Measurements from ENCODE around the gene SLC26A9.

The SLC26A9 gene

DNA sequence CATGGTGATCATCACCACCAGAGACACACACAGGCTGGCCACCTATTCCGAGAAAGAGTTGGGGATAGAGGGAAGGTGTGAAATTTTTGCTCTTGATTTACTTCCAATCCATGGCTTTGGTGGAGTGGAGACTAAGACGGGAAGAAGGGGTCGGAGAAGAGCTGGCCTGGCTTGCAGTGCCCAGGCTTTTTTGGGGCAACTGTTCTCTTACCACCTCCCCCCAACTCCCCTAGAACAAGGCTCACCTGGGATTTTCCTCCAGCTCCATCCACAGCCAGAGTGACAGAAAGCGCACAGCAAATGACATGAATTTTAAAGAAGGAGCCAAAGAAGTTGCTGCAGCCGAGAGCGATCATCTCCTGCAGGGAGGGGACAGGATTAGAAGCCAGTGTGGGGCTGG is 16.0 kb downstream of the SLC26A9 start:
- no peak overlapping the region for H3K27ac ChIP-seq (ENCODE audit: low read depth in 2 of 2, low read length in 2 of 2)
- no peaks in the 10 kb centered on the region for H3K9me3 ChIP-seq (ENCODE audit: control insufficient read depth in 2 of 2, low read length in 2 of 2)
- H3K27me3 ChIP-seq (ENCODE audit: control insufficient read depth in 2 of 2, insufficient read depth in 2 of 2, low read length in 2 of 2), result peaks cover 0 to 1% of the 10 kb centered on the region in 2 donors
- H3K36me3 ChIP-seq (ENCODE audit: control insufficient read depth in 2 of 2, insufficient read depth in 2 of 2, low read length in 2 of 2), result no peaks in the 10 kb centered on the region
- no peaks in the 10 kb centered on the region for H3K4me1 ChIP-seq (ENCODE audit: control insufficient read depth in 2 of 2, insufficient read depth in 2 of 2, low read length in 2 of 2)
- H3K9ac ChIP-seq (ENCODE audit: low read depth in 1 of 2, low read length in 2 of 2), result no peak overlapping the region
- no peak overlapping the region for H3K4me3 ChIP-seq (ENCODE audit: low read length in 2 of 2)

DNA sequence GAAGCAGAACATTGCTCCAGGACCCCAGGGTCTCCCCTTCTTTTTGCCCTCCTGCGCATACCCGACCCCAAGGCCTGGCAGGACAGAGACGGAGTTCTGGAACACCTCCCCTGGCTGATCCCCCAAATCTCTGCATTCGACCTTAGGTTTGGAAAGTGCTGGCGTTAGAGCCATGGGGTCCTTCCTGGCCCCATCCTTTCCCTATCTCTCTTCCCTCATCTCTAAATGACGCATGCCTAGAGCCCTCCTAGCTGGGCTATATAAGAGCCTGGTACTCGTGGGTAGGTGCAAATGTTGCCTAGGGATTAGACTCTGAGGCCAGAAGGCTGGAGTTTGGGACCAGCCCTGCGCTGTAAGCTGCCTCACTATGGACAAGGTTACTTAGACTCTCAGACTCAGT is 16.6 kb downstream of the SLC26A9 start:
- Histone ChIP-seq H3K27me3 (ENCODE audit: control insufficient read depth in 2 of 2, insufficient read depth in 2 of 2, low read length in 2 of 2) (no peaks in the 10 kb centered on the region), H3K9ac (ENCODE audit: low read depth in 1 of 2, low read length in 2 of 2) (no peak overlapping the region), H3K4me1 (ENCODE audit: control insufficient read depth in 2 of 2, insufficient read depth in 2 of 2, low read length in 2 of 2) (no peaks in the 10 kb centered on the region), H3K27ac (ENCODE audit: low read depth in 2 of 2, low read length in 2 of 2) (no peak overlapping the region), H3K9me3 (ENCODE audit: control insufficient read depth in 2 of 2, low read length in 2 of 2) (no peaks in the 10 kb centered on the region), H3K36me3 (ENCODE audit: control insufficient read depth in 2 of 2, insufficient read depth in 2 of 2, low read length in 2 of 2) (no peaks in the 10 kb centered on the region), H3K4me3 (ENCODE audit: low read length in 2 of 2) (no peak overlapping the region)

DNA sequence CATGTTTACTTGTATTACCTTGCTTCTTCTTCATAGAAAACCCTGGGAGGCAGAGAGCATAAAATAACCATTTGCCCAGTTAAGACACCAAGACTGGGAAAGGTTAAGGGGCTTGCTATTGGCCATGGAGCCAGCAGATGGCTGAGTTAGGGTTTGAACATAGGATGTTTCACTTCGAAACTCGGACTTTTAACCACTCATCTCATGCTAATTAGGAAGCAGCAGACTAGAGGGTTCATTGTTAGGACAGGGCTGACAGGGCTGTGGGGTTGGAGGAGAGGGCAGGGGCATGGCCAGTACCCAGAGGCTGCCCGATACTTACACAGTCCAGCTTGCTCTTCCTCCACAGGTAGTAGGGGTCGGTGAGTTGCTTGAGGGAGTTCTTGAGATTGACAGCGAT is 17.0 kb downstream of the SLC26A9 start:
- no peak overlapping the region for H3K27ac ChIP-seq (ENCODE audit: low read depth in 2 of 2, low read length in 2 of 2)
- H3K4me1 ChIP-seq (ENCODE audit: control insufficient read depth in 2 of 2, insufficient read depth in 2 of 2, low read length in 2 of 2), result no peaks in the 10 kb centered on the region
- H3K4me3 ChIP-seq (ENCODE audit: low read length in 2 of 2), result no peak overlapping the region

DNA sequence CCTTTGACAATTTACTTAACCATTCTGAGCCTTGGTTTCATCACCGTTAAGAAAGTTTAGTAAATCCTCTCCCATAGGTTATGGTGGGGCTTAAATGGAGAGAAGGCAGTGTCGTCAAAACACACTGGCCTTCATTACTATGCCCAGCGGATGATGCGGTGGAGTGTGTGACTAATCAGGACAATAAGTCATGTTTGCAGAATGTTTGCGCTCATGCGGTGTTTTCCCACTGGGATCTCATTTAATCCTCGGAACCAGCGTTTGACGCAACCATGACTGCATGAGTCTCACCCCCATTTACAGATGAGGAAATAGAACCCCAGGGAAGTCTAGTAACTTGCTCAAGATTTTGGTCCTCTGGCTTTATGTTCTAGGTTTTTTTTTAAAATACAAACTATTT is 17.5 kb downstream of the SLC26A9 start:
- Histone ChIP-seq H3K4me1 (ENCODE audit: control insufficient read depth in 2 of 2, insufficient read depth in 2 of 2, low read length in 2 of 2) (no peaks in the 10 kb centered on the region), H3K27ac (ENCODE audit: low read depth in 2 of 2, low read length in 2 of 2) (no peak overlapping the region), H3K27me3 (ENCODE audit: control insufficient read depth in 2 of 2, insufficient read depth in 2 of 2, low read length in 2 of 2) (no peaks in the 10 kb centered on the region), H3K9me3 (ENCODE audit: control insufficient read depth in 2 of 2, low read length in 2 of 2) (no peaks in the 10 kb centered on the region), H3K9ac (ENCODE audit: low read depth in 1 of 2, low read length in 2 of 2) (no peak overlapping the region), H3K36me3 (ENCODE audit: control insufficient read depth in 2 of 2, insufficient read depth in 2 of 2, low read length in 2 of 2) (no peaks in the 10 kb centered on the region), H3K4me3 (ENCODE audit: low read length in 2 of 2) (no peak overlapping the region)

More for the DNA sequence above, 17.0 kb downstream of the SLC26A9 start:
- Histone ChIP-seq H3K27me3 (ENCODE audit: control insufficient read depth in 2 of 2, insufficient read depth in 2 of 2, low read length in 2 of 2) (no peaks in the 10 kb centered on the region), H3K36me3 (ENCODE audit: control insufficient read depth in 2 of 2, insufficient read depth in 2 of 2, low read length in 2 of 2) (no peaks in the 10 kb centered on the region), H3K9me3 (ENCODE audit: control insufficient read depth in 2 of 2, low read length in 2 of 2) (no peaks in the 10 kb centered on the region), H3K9ac (ENCODE audit: low read depth in 1 of 2, low read length in 2 of 2) (no peak overlapping the region)

DNA sequence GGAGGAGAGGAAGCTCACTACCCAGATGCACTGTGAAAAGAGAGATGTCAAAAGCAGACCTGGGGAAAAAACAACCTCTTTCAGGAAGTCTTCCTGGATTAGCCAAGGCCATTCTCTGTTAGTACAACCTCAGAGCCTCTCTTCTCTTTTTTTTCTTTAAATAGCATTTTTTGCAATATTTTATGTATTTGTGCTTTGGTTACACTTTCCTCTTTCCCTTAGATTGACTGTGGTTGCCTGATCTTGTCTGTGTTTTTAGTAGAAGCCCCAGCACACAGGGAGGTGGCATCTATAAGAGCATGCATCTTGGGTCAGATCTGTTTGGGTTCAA is 18.8 kb downstream of the SLC26A9 start:
- no peaks in the 10 kb centered on the region for H3K4me1 ChIP-seq (ENCODE audit: control insufficient read depth in 2 of 2, insufficient read depth in 2 of 2, low read length in 2 of 2)
- H3K4me3 ChIP-seq (ENCODE audit: low read length in 2 of 2), result no peak overlapping the region
- no peaks in the 10 kb centered on the region for H3K9me3 ChIP-seq (ENCODE audit: control insufficient read depth in 2 of 2, low read length in 2 of 2)
- H3K9ac ChIP-seq (ENCODE audit: low read depth in 1 of 2, low read length in 2 of 2), result no peak overlapping the region
- H3K36me3 ChIP-seq (ENCODE audit: control insufficient read depth in 2 of 2, insufficient read depth in 2 of 2, low read length in 2 of 2), result no peaks in the 10 kb centered on the region
- no peaks in the 10 kb centered on the region for H3K27me3 ChIP-seq (ENCODE audit: control insufficient read depth in 2 of 2, insufficient read depth in 2 of 2, low read length in 2 of 2)
- H3K27ac ChIP-seq (ENCODE audit: low read depth in 2 of 2, low read length in 2 of 2), result no peak overlapping the region

DNA sequence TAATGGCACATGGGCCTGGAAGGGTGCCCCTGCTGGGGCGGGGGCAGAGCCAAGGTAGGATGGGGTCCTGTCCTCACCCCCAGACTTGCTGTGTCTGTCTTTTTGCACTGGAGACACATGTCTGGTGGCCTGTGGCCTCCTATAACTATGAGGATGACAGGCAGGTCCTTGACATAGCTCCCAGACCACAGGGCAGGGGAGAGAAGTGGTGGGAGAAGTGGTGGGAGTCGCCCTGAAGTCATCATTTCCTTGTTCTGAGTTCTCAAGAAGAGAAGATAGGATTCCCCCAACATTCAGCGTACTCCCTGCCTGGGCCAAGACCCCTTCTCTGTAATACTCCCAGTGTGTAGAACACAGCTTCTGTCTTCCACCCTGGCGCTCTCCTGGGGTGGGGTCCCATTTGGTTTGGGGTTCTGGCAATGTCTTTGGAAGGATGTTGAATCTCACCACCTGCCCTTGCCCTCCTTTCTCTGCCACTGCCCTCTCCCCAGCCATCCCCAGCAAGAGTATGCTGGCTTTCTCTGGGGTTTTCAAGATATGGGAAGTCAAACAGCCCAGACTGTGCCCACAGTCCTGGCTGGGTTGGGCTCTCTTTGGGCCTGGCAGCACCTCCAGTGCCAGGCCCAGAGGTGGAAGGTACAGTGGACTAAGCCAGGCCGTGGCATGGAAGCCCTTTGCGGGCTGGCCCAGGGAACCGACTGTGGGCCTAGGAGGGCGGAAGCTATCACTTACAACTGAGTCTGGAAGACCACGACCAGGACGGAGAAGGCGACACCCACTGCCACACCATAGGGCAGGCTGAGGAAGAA is 19.4 kb downstream of the SLC26A9 start:
- no peak overlapping the region for H3K27ac ChIP-seq (ENCODE audit: low read depth in 2 of 2, low read length in 2 of 2)
- H3K9me3 ChIP-seq (ENCODE audit: control insufficient read depth in 2 of 2, low read length in 2 of 2), result no peaks in the 10 kb centered on the region
- H3K4me3 ChIP-seq (ENCODE audit: low read length in 2 of 2), result no peak overlapping the region
- no peak overlapping the region for H3K9ac ChIP-seq (ENCODE audit: low read depth in 1 of 2, low read length in 2 of 2)
- no peaks in the 10 kb centered on the region for H3K27me3 ChIP-seq (ENCODE audit: control insufficient read depth in 2 of 2, insufficient read depth in 2 of 2, low read length in 2 of 2)
- no peaks in the 10 kb centered on the region for H3K36me3 ChIP-seq (ENCODE audit: control insufficient read depth in 2 of 2, insufficient read depth in 2 of 2, low read length in 2 of 2)
- no peaks in the 10 kb centered on the region for H3K4me1 ChIP-seq (ENCODE audit: control insufficient read depth in 2 of 2, insufficient read depth in 2 of 2, low read length in 2 of 2)

DNA sequence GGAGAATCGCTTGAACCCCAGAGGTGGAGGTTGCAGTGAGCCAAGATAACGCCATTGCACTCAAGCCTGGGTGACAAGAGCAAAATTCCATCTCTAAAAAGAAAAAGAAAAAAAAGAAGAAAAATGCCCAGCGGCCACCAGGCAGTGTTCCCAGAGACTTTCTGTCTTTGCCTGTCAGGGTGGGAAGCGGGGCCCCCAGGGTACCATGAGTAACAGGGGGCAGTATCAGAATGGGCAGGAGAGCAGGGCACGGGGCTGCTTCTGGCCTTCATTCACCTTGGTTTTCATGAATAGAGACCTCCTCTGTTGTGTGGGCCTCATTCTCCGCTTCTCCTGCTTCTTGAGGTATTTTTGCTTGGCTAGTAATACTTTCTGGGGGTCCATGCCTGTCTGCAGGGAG is 20.4 kb downstream of the SLC26A9 start:
- no peak overlapping the region for H3K4me3 ChIP-seq (ENCODE audit: low read length in 2 of 2)
- H3K27me3 ChIP-seq (ENCODE audit: control insufficient read depth in 2 of 2, insufficient read depth in 2 of 2, low read length in 2 of 2), result no peaks in the 10 kb centered on the region
- H3K27ac ChIP-seq (ENCODE audit: low read depth in 2 of 2, low read length in 2 of 2), result no peak overlapping the region
- no peak overlapping the region for H3K9ac ChIP-seq (ENCODE audit: low read depth in 1 of 2, low read length in 2 of 2)
- no peaks in the 10 kb centered on the region for H3K9me3 ChIP-seq (ENCODE audit: control insufficient read depth in 2 of 2, low read length in 2 of 2)
- H3K4me1 ChIP-seq (ENCODE audit: control insufficient read depth in 2 of 2, insufficient read depth in 2 of 2, low read length in 2 of 2), result no peaks in the 10 kb centered on the region
- H3K36me3 ChIP-seq (ENCODE audit: control insufficient read depth in 2 of 2, insufficient read depth in 2 of 2, low read length in 2 of 2), result no peaks in the 10 kb centered on the region

DNA sequence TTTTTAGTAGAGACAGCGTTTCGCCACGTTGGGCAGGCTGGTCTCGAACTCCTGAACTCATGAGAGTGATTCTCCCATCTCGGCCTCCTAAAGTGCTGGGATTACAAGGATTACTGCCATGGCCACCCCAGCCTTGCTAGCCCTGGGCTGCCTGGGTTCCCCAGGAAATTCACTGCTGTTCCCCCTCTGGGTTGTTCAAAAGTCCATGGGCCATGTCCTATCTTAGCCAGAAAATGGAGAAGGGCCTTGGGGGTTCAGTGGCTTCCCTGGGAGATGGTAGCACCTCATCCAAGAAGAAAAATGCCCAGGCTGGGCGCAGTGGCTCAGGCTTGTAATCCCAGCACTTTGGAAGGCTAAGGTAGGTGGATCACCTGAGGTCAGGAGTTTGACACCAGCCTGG is 20.9 kb downstream of the SLC26A9 start:
- no peak overlapping the region for H3K4me3 ChIP-seq (ENCODE audit: low read length in 2 of 2)
- no peaks in the 10 kb centered on the region for H3K27me3 ChIP-seq (ENCODE audit: control insufficient read depth in 2 of 2, insufficient read depth in 2 of 2, low read length in 2 of 2)
- H3K9ac ChIP-seq (ENCODE audit: low read depth in 1 of 2, low read length in 2 of 2), result no peak overlapping the region
- no peak overlapping the region for H3K27ac ChIP-seq (ENCODE audit: low read depth in 2 of 2, low read length in 2 of 2)
- no peaks in the 10 kb centered on the region for H3K9me3 ChIP-seq (ENCODE audit: control insufficient read depth in 2 of 2, low read length in 2 of 2)
- no peaks in the 10 kb centered on the region for H3K4me1 ChIP-seq (ENCODE audit: control insufficient read depth in 2 of 2, insufficient read depth in 2 of 2, low read length in 2 of 2)
- H3K36me3 ChIP-seq (ENCODE audit: control insufficient read depth in 2 of 2, insufficient read depth in 2 of 2, low read length in 2 of 2), result no peaks in the 10 kb centered on the region

DNA sequence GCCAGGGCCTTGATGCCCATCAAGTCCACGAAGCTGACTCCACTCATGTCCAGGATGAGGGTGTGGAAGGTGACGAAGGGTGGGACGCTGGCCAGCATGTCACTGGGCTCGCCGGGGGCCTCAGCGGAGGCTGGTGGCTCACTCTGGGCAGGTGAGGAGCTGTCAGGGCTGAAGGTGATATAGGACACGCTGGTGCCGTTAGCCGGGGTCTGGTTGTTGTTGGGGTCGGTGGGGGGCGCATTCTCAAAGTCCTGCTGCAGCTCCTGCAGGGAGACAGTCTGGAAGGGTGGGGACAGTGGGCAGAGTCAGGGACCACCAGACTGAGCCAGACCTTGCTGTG is 21.7 kb downstream of the SLC26A9 start:
- no peaks in the 10 kb centered on the region for H3K36me3 ChIP-seq (ENCODE audit: control insufficient read depth in 2 of 2, insufficient read depth in 2 of 2, low read length in 2 of 2)
- H3K9me3 ChIP-seq (ENCODE audit: control insufficient read depth in 2 of 2, low read length in 2 of 2), result no peaks in the 10 kb centered on the region
- H3K4me3 ChIP-seq (ENCODE audit: low read length in 2 of 2), result no peak overlapping the region
- no peaks in the 10 kb centered on the region for H3K27me3 ChIP-seq (ENCODE audit: control insufficient read depth in 2 of 2, insufficient read depth in 2 of 2, low read length in 2 of 2)
- no peaks in the 10 kb centered on the region for H3K4me1 ChIP-seq (ENCODE audit: control insufficient read depth in 2 of 2, insufficient read depth in 2 of 2, low read length in 2 of 2)
- H3K27ac ChIP-seq (ENCODE audit: low read depth in 2 of 2, low read length in 2 of 2), result no peak overlapping the region
- H3K9ac ChIP-seq (ENCODE audit: low read depth in 1 of 2, low read length in 2 of 2), result no peak overlapping the region

DNA sequence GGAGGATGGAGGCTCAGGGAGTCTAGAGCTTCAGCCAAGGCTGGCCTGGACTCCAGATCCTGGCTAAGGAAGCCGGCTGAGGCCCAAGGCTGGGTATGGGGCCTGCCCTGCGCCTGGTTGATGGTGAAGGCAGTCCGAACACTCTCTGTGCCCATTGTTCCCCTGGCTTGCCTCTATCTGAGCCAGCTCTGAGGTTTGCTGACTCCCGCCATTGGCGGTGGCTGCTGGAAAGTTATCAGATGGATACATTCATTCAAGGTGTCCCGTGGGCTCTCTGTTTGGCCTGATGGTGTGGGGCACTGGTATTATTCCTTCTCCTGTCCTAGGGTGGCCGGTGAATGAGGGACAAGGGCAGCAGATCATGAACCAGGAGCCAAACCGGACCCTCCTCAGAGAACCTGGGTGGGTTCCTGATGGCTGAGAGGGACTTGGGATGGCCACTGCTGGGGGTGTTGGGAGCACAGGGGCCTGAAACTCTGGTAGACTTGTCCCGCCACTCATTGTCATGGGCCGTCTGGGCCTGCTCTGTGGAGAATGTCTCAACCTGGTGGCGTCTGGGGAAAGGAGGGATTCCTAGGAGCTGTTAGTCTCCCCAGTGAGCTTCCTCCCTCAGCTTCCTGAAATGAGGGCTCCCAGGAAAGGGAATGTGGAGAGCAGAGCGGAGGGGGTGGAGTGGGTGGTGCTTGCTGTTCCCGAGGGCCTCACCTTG is 22.2 kb downstream of the SLC26A9 start:
- Histone ChIP-seq H3K27ac (ENCODE audit: low read depth in 2 of 2, low read length in 2 of 2) (no peak overlapping the region), H3K27me3 (ENCODE audit: control insufficient read depth in 2 of 2, insufficient read depth in 2 of 2, low read length in 2 of 2) (no peaks in the 10 kb centered on the region), H3K9ac (ENCODE audit: low read depth in 1 of 2, low read length in 2 of 2) (no peak overlapping the region), H3K4me1 (ENCODE audit: control insufficient read depth in 2 of 2, insufficient read depth in 2 of 2, low read length in 2 of 2) (no peaks in the 10 kb centered on the region), H3K36me3 (ENCODE audit: control insufficient read depth in 2 of 2, insufficient read depth in 2 of 2, low read length in 2 of 2) (no peaks in the 10 kb centered on the region), H3K9me3 (ENCODE audit: control insufficient read depth in 2 of 2, low read length in 2 of 2) (no peaks in the 10 kb centered on the region), H3K4me3 (ENCODE audit: low read length in 2 of 2) (no peak overlapping the region)

Measured in mucosa of rectum (tissue), 2 donors.